Neural cell (in vitro differentiated cells): ENCODE results near the gene SDK1.

Source experiments
- EZH2 ChIP-seq: fragments of 200-600, 300-800 bp; shearing (Covaris generic), sonication (generic); IDR thresholded peaks from 2 replicates; pipeline ENCODE4 v1.6.1; 2014; ENCODE audit warnings: antibody characterized with exemption, low read length, borderline replicate concordance, mild to moderate bottlenecking; ENCODE audit not compliant: insufficient read depth, poor library complexity, severe bottlenecking
- MXI1 ChIP-seq: fragments of 450-650 bp; conservative IDR thresholded peaks from 2 replicates; pipeline ENCODE4 v1.6.1; 2014; ENCODE audit warnings: antibody characterized with exemption, mild to moderate bottlenecking; ENCODE audit not compliant: poor library complexity, severe bottlenecking
- TF ChIP-seq, protein P1 (sequence below): fragments of 450-650 bp; IDR thresholded peaks from 2 replicates; pipeline ENCODE4 v1.5.1; 2014; ENCODE audit warnings: antibody characterized with exemption, mild to moderate bottlenecking, moderate library complexity; ENCODE audit not compliant: poor library complexity, severe bottlenecking

DNA sequence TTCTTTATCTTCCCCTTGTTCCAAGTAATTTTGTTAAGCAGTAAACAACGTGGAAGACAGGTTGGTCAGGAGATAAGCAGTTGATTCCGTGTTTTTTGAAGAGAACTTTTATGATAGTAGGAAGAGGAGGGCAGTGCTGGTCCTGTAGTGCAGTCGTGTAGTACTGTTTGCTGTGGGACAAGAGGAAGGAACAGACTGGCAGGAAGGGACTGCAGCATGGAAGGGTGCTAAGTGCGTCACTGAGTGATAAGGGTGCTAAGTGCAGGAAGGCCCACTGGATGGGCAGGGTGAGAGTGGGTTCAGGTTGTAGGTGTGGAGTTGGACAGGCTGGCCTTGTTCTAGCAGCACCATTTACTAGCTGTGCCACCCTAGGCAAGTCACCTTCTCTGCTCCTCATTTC lies 125.0 kb downstream of the SDK1 start:
- TF ChIP-seq MXI1: no peak
- no peak for TF ChIP-seq EZH2
- TF ChIP-seq, protein P1, sequence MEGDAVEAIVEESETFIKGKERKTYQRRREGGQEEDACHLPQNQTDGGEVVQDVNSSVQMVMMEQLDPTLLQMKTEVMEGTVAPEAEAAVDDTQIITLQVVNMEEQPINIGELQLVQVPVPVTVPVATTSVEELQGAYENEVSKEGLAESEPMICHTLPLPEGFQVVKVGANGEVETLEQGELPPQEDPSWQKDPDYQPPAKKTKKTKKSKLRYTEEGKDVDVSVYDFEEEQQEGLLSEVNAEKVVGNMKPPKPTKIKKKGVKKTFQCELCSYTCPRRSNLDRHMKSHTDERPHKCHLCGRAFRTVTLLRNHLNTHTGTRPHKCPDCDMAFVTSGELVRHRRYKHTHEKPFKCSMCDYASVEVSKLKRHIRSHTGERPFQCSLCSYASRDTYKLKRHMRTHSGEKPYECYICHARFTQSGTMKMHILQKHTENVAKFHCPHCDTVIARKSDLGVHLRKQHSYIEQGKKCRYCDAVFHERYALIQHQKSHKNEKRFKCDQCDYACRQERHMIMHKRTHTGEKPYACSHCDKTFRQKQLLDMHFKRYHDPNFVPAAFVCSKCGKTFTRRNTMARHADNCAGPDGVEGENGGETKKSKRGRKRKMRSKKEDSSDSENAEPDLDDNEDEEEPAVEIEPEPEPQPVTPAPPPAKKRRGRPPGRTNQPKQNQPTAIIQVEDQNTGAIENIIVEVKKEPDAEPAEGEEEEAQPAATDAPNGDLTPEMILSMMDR: no peak
